Right lobe of liver (tissue), 4 donors: Measurements from ENCODE around the gene SLC9A3.

ENCODE experiments used
- CTCF ChIP-seq, 4 donors: fragments of 200-600 bp in 3 of 4; fragments of 450-650 bp in 1 of 4; IDR thresholded peaks; one replicate each; pipeline versions ENCODE4 v1.5.1 to v1.8.0; 2016 to 2022; ENCODE audit warnings: antibody characterized with exemption in 4 of 4, mild to moderate bottlenecking in 2 of 4
- POLR2A ChIP-seq: fragments of 450-650 bp; IDR thresholded peaks from one replicate; pipeline ENCODE4 v1.6.1; 2017; ENCODE audit warnings: antibody characterized with exemption, mild to moderate bottlenecking
- donor health status: DM: no; HTN: no; CAD: no.
- donor health status: DM: no; HTN: no; CAD: no.
- donor health status: DM: no; HTN: yes; CAD: no.

GRCh38 chr5:510521-510920 is 13.7 kb downstream of the SLC9A3 start:
- TF ChIP-seq POLR2A (no peak), CTCF (IDR thresholded peaks at IDR 0.05) (no peak)
